Thyroid gland (tissue), 4 donors: Measurements from ENCODE around the gene GYG1. TPM values are rescaled to one million over a fixed set of nuclear protein-coding genes. Genes with fewer than 3 reads are reported as not detected.

Source experiments
- DNase-seq, 2 donors: peaks; one replicate each; pipeline ENCODE4 v3.0.0-alpha.2; 2019
- H3K27ac ChIP-seq, 3 donors: fragments of 200-600 bp; sonication (generic); 1 replicate in 2 of 3; 2 replicates in 1 of 3; pipeline ENCODE4 v1.5.1; 2016 to 2019; ENCODE audit warnings: mild to moderate bottlenecking in 1 of 3, moderate library complexity in 1 of 3
- H3K27me3 ChIP-seq: fragments of 200-600 bp; sonication (generic); one replicate; pipeline ENCODE4 v1.5.1; 2019
- H3K36me3 ChIP-seq, 2 donors: fragments of 200-600 bp; sonication (generic); one replicate each; pipeline ENCODE4 v1.5.1; 2016 to 2019
- H3K4me1 ChIP-seq, 2 donors: fragments of 200-600 bp; sonication (generic); one replicate each; pipeline ENCODE4 v1.5.1; 2017 to 2019
- H3K4me3 ChIP-seq, 3 donors: fragments of 200-600 bp; sonication (generic); replicated peaks in 1 of 3; 1 replicate in 2 of 3; 2 replicates in 1 of 3; pipeline ENCODE4 v1.5.1; 2016; ENCODE audit warnings: mild to moderate bottlenecking in 1 of 3
- H3K9me3 ChIP-seq: fragments of 200-600 bp; sonication (generic); one replicate; pipeline ENCODE4 v1.5.1; 2017
- CTCF ChIP-seq, 6 experiments: fragments of 200-600 bp in 3 of 6; fragments of 450-650 bp in 3 of 6; sonication (generic) in 3 of 6; IDR thresholded peaks; one replicate each; pipeline ENCODE4 v1.5.1; 2016 to 2019; ENCODE audit warnings: antibody characterized with exemption in 6 of 6, mild to moderate bottlenecking in 2 of 6, inconsistent platforms in 1 of 6, moderate library complexity in 1 of 6
- POLR2A ChIP-seq, 2 donors: fragments of 450-650 bp; IDR thresholded peaks; one replicate each; pipeline ENCODE4 v1.6.1; 2017; ENCODE audit warnings: antibody characterized with exemption in 2 of 2, mild to moderate bottlenecking in 2 of 2, moderate library complexity in 1 of 2
- WGBS, 2 donors: methylation state at CpG; one replicate each; pipeline ENCODE4 v1.1.5; 2017; 5-methylcytosine and 5-hydroxymethylcytosine counted together
- intact Hi-C: fragments of 100-400 bp; cut with DNase I; formaldehyde crosslinking; loops from one replicate; pipeline ENCODE4 v1.15.1; 2023
- total RNA-seq, 4 donors: library from RNA; depleted of rRNA; stranded (reverse); fragments of >200 nt; gene quantifications; one replicate each; pipeline ENCODE4 v1.2.3, GENCODE V29; 2016

The GYG1 gene
- total RNA-seq, 4 donors from 2014 or later, result 26.4 to 86.3 (median 29.3) TPM

- TF ChIP-seq CTCF (IDR thresholded peaks at IDR 0.05) (no peak), POLR2A (IDR thresholded peaks at IDR 0.05) (no peak)
- Histone ChIP-seq H3K9me3 (no peaks in the 10 kb centered on the region), H3K27ac (no peak overlapping the region), H3K4me3 (no peak overlapping the region), H3K27me3 (no peaks in the 10 kb centered on the region), H3K36me3 (peaks cover 3 to 7% of the 10 kb centered on the region in 2 donors), H3K4me1 (no peaks in the 10 kb centered on the region)
- DNase-seq, result no peak
- WGBS, 2 donors, result 92 to 93% methylated on average over 5 of the region's 5 CpGs
- intact Hi-C loops, result no loop called here
Observed at GRCh38 chr3:149044339-149045083, 53.2 kb downstream of the GYG1 start.

- Histone ChIP-seq H3K4me3 (no peak overlapping the region), H3K4me1 (no peaks in the 10 kb centered on the region), H3K27me3 (no peaks in the 10 kb centered on the region), H3K27ac (no peak overlapping the region), H3K36me3 (peaks cover 6 to 18% of the 10 kb centered on the region in 2 donors), H3K9me3 (no peaks in the 10 kb centered on the region)
- DNase-seq, result no peak
- 89 to 90% methylated on average over 3 of the region's 3 CpGs for WGBS, 2 donors
- intact Hi-C loops, result no loop called here
- TF ChIP-seq POLR2A (IDR thresholded peaks at IDR 0.05), result no peak
- TF ChIP-seq CTCF (IDR thresholded peaks at IDR 0.05), result no peak
Observed at GRCh38 chr3:149055575-149055974, 64.2 kb downstream of the GYG1 start.

GRCh38 chr3:149058198-149058597 lies 66.9 kb downstream of the GYG1 start:
- H3K36me3 ChIP-seq, result peaks cover 8 to 15% of the 10 kb centered on the region in 2 donors
- TF ChIP-seq CTCF (IDR thresholded peaks at IDR 0.05) (no peak), POLR2A (IDR thresholded peaks at IDR 0.05) (no peak)
- no peaks in the 10 kb centered on the region for H3K27me3 ChIP-seq
- no peaks in the 10 kb centered on the region for H3K4me1 ChIP-seq
- H3K9me3 ChIP-seq, result no peaks in the 10 kb centered on the region
- WGBS, 2 donors, result 88 to 96% methylated on average over 1 of the region's 1 CpG
- intact Hi-C loops, result no loop called here
- no peak overlapping the region for H3K4me3 ChIP-seq
- DNase-seq, result peak in 1 of 2 donors; percentile 4
- H3K27ac ChIP-seq, result no peak overlapping the region

- Histone ChIP-seq H3K27me3 (no peaks in the 10 kb centered on the region), H3K27ac (no peak overlapping the region), H3K9me3 (no peaks in the 10 kb centered on the region), H3K4me3 (no peak overlapping the region), H3K36me3 (peaks cover 8 to 13% of the 10 kb centered on the region in 2 donors), H3K4me1 (no peaks in the 10 kb centered on the region)
- intact Hi-C loops, result no loop called here
- no peak for DNase-seq
- WGBS, 2 donors, result 87 to 97% methylated on average over 1 of the region's 1 CpG
- TF ChIP-seq CTCF (IDR thresholded peaks at IDR 0.05) (no peak), POLR2A (IDR thresholded peaks at IDR 0.05) (no peak)
Observed at GRCh38 chr3:149058602-149059001, 67.3 kb downstream of the GYG1 start.

DNA sequence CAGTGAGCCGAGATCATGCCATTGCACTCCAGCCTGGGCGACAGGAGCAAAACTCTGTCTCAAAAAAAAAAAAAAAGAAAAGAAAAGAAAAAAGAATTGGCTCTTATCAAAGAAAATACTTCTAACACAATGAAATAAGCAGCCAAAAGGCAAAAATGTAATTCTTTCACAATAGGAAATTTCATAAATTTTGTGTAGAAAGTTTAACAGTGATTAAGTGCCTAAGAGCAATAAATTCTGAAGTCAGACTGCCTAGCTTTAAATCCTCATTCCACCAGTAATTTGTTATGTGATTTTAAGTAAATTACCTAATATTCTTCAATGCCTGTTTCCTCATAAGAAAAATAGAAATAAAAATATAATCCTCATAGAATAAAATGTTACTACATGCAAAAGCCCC lies 70.4 kb downstream of the GYG1 start:
- peaks cover 8 to 13% of the 10 kb centered on the region in 2 donors for H3K36me3 ChIP-seq
- H3K27me3 ChIP-seq, result no peaks in the 10 kb centered on the region
- WGBS, 2 donors, result 84 to 96% methylated on average over 2 of the region's 2 CpGs
- intact Hi-C loops, result no loop called here
- H3K27ac ChIP-seq, result no peak overlapping the region
- no peak overlapping the region for H3K4me3 ChIP-seq
- H3K9me3 ChIP-seq, result no peaks in the 10 kb centered on the region
- DNase-seq, result no peak
- no peak for TF ChIP-seq POLR2A (IDR thresholded peaks at IDR 0.05)
- TF ChIP-seq CTCF (IDR thresholded peaks at IDR 0.05), result no peak
- H3K4me1 ChIP-seq, result no peaks in the 10 kb centered on the region
